HUES6 (cell line): ENCODE measurements around the gene PBX3.

ENCODE experiments used
- H3K27ac ChIP-seq: 2 replicates; pipeline ENCODE4 v1.7.0; 2013; ENCODE audit warnings: low read depth, mild to moderate bottlenecking, low read length, inconsistent platforms
- H3K27me3 ChIP-seq: 2 replicates; pipeline ENCODE4 v1.6.1; 2013; ENCODE audit warnings: low read length; ENCODE audit not compliant: control insufficient read depth, insufficient read depth
- H3K36me3 ChIP-seq: 2 replicates; pipeline ENCODE4 v1.6.1; 2013; ENCODE audit warnings: low read length; ENCODE audit not compliant: control insufficient read depth, insufficient read depth
- H3K4me1 ChIP-seq: 2 replicates; pipeline ENCODE4 v1.6.1; 2013; ENCODE audit warnings: low read length; ENCODE audit not compliant: control insufficient read depth, insufficient read depth
- H3K4me3 ChIP-seq: 2 replicates; pipeline ENCODE4 v1.5.1; 2013; ENCODE audit warnings: low read depth, low read length
- H3K9ac ChIP-seq: one replicate; pipeline ENCODE4 v1.6.1; 2013; ENCODE audit warnings: mild to moderate bottlenecking, low read length
- H3K9me3 ChIP-seq: 2 replicates; pipeline ENCODE4 v1.6.1; 2013; ENCODE audit warnings: low read depth, low read length; ENCODE audit not compliant: control insufficient read depth, insufficient read depth

The PBX3 gene

GRCh38 chr9:125988479-125989050 is 241.4 kb downstream of the PBX3 start:
- H3K9ac ChIP-seq = no peak overlapping the region

GRCh38 chr9:125989090-125989501 is 241.9 kb downstream of the PBX3 start:
- no peaks in the 10 kb centered on the region for H3K27me3 ChIP-seq
- H3K9me3 ChIP-seq = no peaks in the 10 kb centered on the region
- H3K4me1 ChIP-seq = 0 out of 2 replicates have a peak, but pooled peaks cover 2% of the 10 kb centered on the region
- no peak overlapping the region for H3K27ac ChIP-seq
- H3K4me3 ChIP-seq = no peak overlapping the region
- no peaks in the 10 kb centered on the region for H3K36me3 ChIP-seq
- no peak overlapping the region for H3K9ac ChIP-seq

More at GRCh38 chr9:125988479-125989050, 241.4 kb downstream of the PBX3 start:
- H3K4me1 ChIP-seq = 0 out of 2 replicates have a peak, but pooled peaks cover 2% of the 10 kb centered on the region
- H3K4me3 ChIP-seq = no peak overlapping the region
- no peak overlapping the region for H3K27ac ChIP-seq
- H3K36me3 ChIP-seq = no peaks in the 10 kb centered on the region
- no peaks in the 10 kb centered on the region for H3K9me3 ChIP-seq
- H3K27me3 ChIP-seq = no peaks in the 10 kb centered on the region

GRCh38 chr9:125989524-125990180 is 242.5 kb downstream of the PBX3 start:
- 0 out of 2 replicates have a peak, but pooled peaks cover 2% of the 10 kb centered on the region for H3K4me1 ChIP-seq

GRCh38 chr9:125990186-125990792 is 243.1 kb downstream of the PBX3 start:
- Histone ChIP-seq H3K4me1 (0 out of 2 replicates have a peak, but pooled peaks cover 2% of the 10 kb centered on the region), H3K27me3 (no peaks in the 10 kb centered on the region), H3K9ac (no peak overlapping the region), H3K4me3 (no peak overlapping the region), H3K9me3 (no peaks in the 10 kb centered on the region), H3K36me3 (no peaks in the 10 kb centered on the region), H3K27ac (no peak overlapping the region)

More at GRCh38 chr9:125989524-125990180, 242.5 kb downstream of the PBX3 start:
- Histone ChIP-seq H3K9me3 (no peaks in the 10 kb centered on the region), H3K9ac (no peak overlapping the region), H3K4me3 (no peak overlapping the region), H3K27ac (no peak overlapping the region), H3K36me3 (no peaks in the 10 kb centered on the region), H3K27me3 (no peaks in the 10 kb centered on the region)

- no peaks in the 10 kb centered on the region for H3K9me3 ChIP-seq
- 0 out of 2 replicates have a peak, but pooled peaks cover 2% of the 10 kb centered on the region for H3K4me1 ChIP-seq
- H3K27me3 ChIP-seq = no peaks in the 10 kb centered on the region
- H3K4me3 ChIP-seq = no peak overlapping the region
- no peak overlapping the region for H3K9ac ChIP-seq
- H3K36me3 ChIP-seq = no peaks in the 10 kb centered on the region
- H3K27ac ChIP-seq = no peak overlapping the region
Measured at GRCh38 chr9:125990793-125991220, 243.6 kb downstream of the PBX3 start.

- H3K27ac ChIP-seq = no peak overlapping the region
- no peak overlapping the region for H3K9ac ChIP-seq
- no peaks in the 10 kb centered on the region for H3K9me3 ChIP-seq
- 0 out of 2 replicates have a peak, but pooled peaks cover 2% of the 10 kb centered on the region for H3K4me1 ChIP-seq
- no peak overlapping the region for H3K4me3 ChIP-seq
- no peaks in the 10 kb centered on the region for H3K27me3 ChIP-seq
- H3K36me3 ChIP-seq = no peaks in the 10 kb centered on the region
Measured at GRCh38 chr9:125991886-125992529, 244.8 kb downstream of the PBX3 start.

- no peak overlapping the region for H3K27ac ChIP-seq
- no peaks in the 10 kb centered on the region for H3K9me3 ChIP-seq
- no peaks in the 10 kb centered on the region for H3K36me3 ChIP-seq
- no peak overlapping the region for H3K9ac ChIP-seq
- H3K27me3 ChIP-seq = no peaks in the 10 kb centered on the region
- no peak overlapping the region for H3K4me3 ChIP-seq
- H3K4me1 ChIP-seq = 0 out of 2 replicates have a peak, but pooled peaks cover 2% of the 10 kb centered on the region
Measured at GRCh38 chr9:125992557-125992956, 245.4 kb downstream of the PBX3 start.

GRCh38 chr9:125993466-125993865 is 246.3 kb downstream of the PBX3 start:
- Histone ChIP-seq H3K9me3 (no peaks in the 10 kb centered on the region), H3K9ac (no peak overlapping the region), H3K4me3 (no peak overlapping the region), H3K4me1 (0 out of 2 replicates have a peak, but pooled peaks cover 2% of the 10 kb centered on the region), H3K36me3 (no peaks in the 10 kb centered on the region), H3K27ac (no peak overlapping the region), H3K27me3 (no peaks in the 10 kb centered on the region)

- no peaks in the 10 kb centered on the region for H3K36me3 ChIP-seq
- no peaks in the 10 kb centered on the region for H3K27me3 ChIP-seq
- no peak overlapping the region for H3K4me3 ChIP-seq
- peaks cover 7% of the 10 kb centered on the region; the same call in 1 of the 2 replicates for H3K4me1 ChIP-seq
- H3K27ac ChIP-seq = no peak overlapping the region
- H3K9ac ChIP-seq = no peak overlapping the region
- no peaks in the 10 kb centered on the region for H3K9me3 ChIP-seq
Measured at GRCh38 chr9:125994066-125994943, 247.1 kb downstream of the PBX3 start.

- no peak overlapping the region for H3K27ac ChIP-seq
- no peak overlapping the region for H3K9ac ChIP-seq
- peaks cover 7% of the 10 kb centered on the region; the same call in 1 of the 2 replicates for H3K4me1 ChIP-seq
Measured at GRCh38 chr9:125995006-125995405, 247.8 kb downstream of the PBX3 start.

More at GRCh38 chr9:125995006-125995405, 247.8 kb downstream of the PBX3 start:
- no peaks in the 10 kb centered on the region for H3K36me3 ChIP-seq
- no peak overlapping the region for H3K4me3 ChIP-seq
- no peaks in the 10 kb centered on the region for H3K9me3 ChIP-seq
- H3K27me3 ChIP-seq = no peaks in the 10 kb centered on the region
